RWPE2 (cell line): ENCODE results near the gene DBR1.

Source experiments
- ATAC-seq: fragments of 200-7000 bp; cut with Tn5 transposase; 3 replicates; pipeline ENCODE4 v1.9.1; 2021; ENCODE audit warnings: low read depth
- DNase-seq: peaks from one replicate; pipeline ENCODE4 v3.0.0-alpha.2; 2020; ENCODE audit warnings: low spot score
- H3K27ac ChIP-seq: fragments of 450-650 bp; 2 replicates; pipeline ENCODE4 v1.5.1; 2017; ENCODE audit warnings: mild to moderate bottlenecking; ENCODE audit not compliant: poor library complexity, severe bottlenecking
- H3K27me3 ChIP-seq: fragments of 250-450 bp; sonication (Bioruptor Pico); 2 replicates; pipeline ENCODE4 v1.5.1; 2021; ENCODE audit warnings: mild to moderate bottlenecking, moderate library complexity; ENCODE audit not compliant: insufficient read depth, poor library complexity, severe bottlenecking
- H3K36me3 ChIP-seq: fragments of 250-450 bp; sonication (Bioruptor Pico); 2 replicates; pipeline ENCODE4 v1.5.1; 2020; ENCODE audit warnings: low read depth, mild to moderate bottlenecking, moderate library complexity
- H3K4me1 ChIP-seq: fragments of 250-450 bp; sonication (Bioruptor Pico); 2 replicates; pipeline ENCODE4 v1.5.1; 2021; ENCODE audit warnings: mild to moderate bottlenecking, moderate library complexity; ENCODE audit not compliant: insufficient read depth, poor library complexity, severe bottlenecking
- H3K4me3 ChIP-seq: fragments of 250-450 bp; sonication (Bioruptor Pico); 2 replicates; pipeline ENCODE4 v1.5.1; 2021; ENCODE audit warnings: mild to moderate bottlenecking, moderate library complexity; ENCODE audit not compliant: severe bottlenecking
- H3K9me3 ChIP-seq: fragments of 250-450 bp; sonication (Bioruptor Pico); 2 replicates; pipeline ENCODE4 v1.5.1; 2021; ENCODE audit warnings: mild to moderate bottlenecking, moderate library complexity; ENCODE audit not compliant: severe bottlenecking
- CTCF ChIP-seq: fragments of 450-650 bp; IDR thresholded peaks from one replicate; pipeline ENCODE4 v1.5.1; 2017; ENCODE audit warnings: mild to moderate bottlenecking, moderate library complexity; ENCODE audit not compliant: poor library complexity, severe bottlenecking

The DBR1 gene

GRCh38 chr3:138125548-138126221, 49.0 kb downstream of the DBR1 start:
- Histone ChIP-seq H3K9me3 (no peaks in the 10 kb centered on the region), H3K27ac (no peak overlapping the region), H3K4me3 (no peak overlapping the region), H3K4me1 (no peaks in the 10 kb centered on the region), H3K27me3 (no peaks in the 10 kb centered on the region), H3K36me3 (no peaks in the 10 kb centered on the region)
- TF ChIP-seq CTCF = no peak
- ATAC-seq (peak; percentile 36; the same call in 1 of the 3 replicates), DNase-seq (no peak)

GRCh38 chr3:138124706-138125355, 49.9 kb downstream of the DBR1 start:
- H3K4me3 ChIP-seq = no peak overlapping the region
- no peak for DNase-seq
- no peaks in the 10 kb centered on the region for H3K27me3 ChIP-seq
- no peaks in the 10 kb centered on the region for H3K4me1 ChIP-seq
- no peak for ATAC-seq
- H3K27ac ChIP-seq = no peak overlapping the region
- no peaks in the 10 kb centered on the region for H3K9me3 ChIP-seq
- TF ChIP-seq CTCF = no peak
- no peaks in the 10 kb centered on the region for H3K36me3 ChIP-seq

- DNase-seq (no peak), ATAC-seq (no peak)
- H3K4me3 ChIP-seq = no peak overlapping the region
- TF ChIP-seq CTCF = no peak
- H3K9me3 ChIP-seq = no peaks in the 10 kb centered on the region
- no peaks in the 10 kb centered on the region for H3K27me3 ChIP-seq
- H3K4me1 ChIP-seq = no peaks in the 10 kb centered on the region
- no peak overlapping the region for H3K27ac ChIP-seq
- H3K36me3 ChIP-seq = no peaks in the 10 kb centered on the region
These were observed 50.5 kb downstream of the DBR1 start for GRCh38 chr3:138124188-138124587.

- Histone ChIP-seq H3K4me3 (no peak overlapping the region), H3K36me3 (no peaks in the 10 kb centered on the region), H3K27ac (no peak overlapping the region), H3K4me1 (no peaks in the 10 kb centered on the region), H3K9me3 (no peaks in the 10 kb centered on the region), H3K27me3 (no peaks in the 10 kb centered on the region)
- no peak for DNase-seq
- no peak for TF ChIP-seq CTCF
- ATAC-seq = no peak
These were observed 55.3 kb downstream of the DBR1 start for GRCh38 chr3:138119423-138119766.

- DNase-seq (no peak), ATAC-seq (peak; percentile 69)
- no peak overlapping the region for H3K27ac ChIP-seq
- H3K4me1 ChIP-seq = peaks cover 3% of the 10 kb centered on the region
- no peaks in the 10 kb centered on the region for H3K36me3 ChIP-seq
- H3K27me3 ChIP-seq = no peaks in the 10 kb centered on the region
- TF ChIP-seq CTCF = peak; percentile 92
- H3K9me3 ChIP-seq = no peaks in the 10 kb centered on the region
- no peak overlapping the region for H3K4me3 ChIP-seq
These were observed 55.9 kb downstream of the DBR1 start for GRCh38 chr3:138118612-138119422.
